Renal cortical epithelial cell (primary cell): ENCODE results near the gene CDC40. TPM values are rescaled to one million over a fixed set of nuclear protein-coding genes. Genes with fewer than 3 reads are reported as not detected.
"Not testable (repeated sequence)": the region's sequence is repeated elsewhere in the genome, so short reads cannot be mapped to it uniquely, and the experiment has no call there.

Source experiments
- DNase-seq: peaks from one replicate; pipeline ENCODE4 v3.0.0-alpha.2; 2011; ENCODE audit warnings: low read depth
- total RNA-seq: library from RNA; depleted of rRNA; stranded (reverse); fragments of >200 nt; gene quantifications from 2 replicates; pipeline ENCODE4 v1.2.3, GENCODE V29; 2014

Gene CDC40
- total RNA-seq, 1 donor from 2014 or later: 30.4 TPM

- DNase-seq: no peak
Measured at GRCh38 chr6:110270165-110270564, 89.9 kb downstream of the CDC40 start.

GRCh38 chr6:110271732-110272022, 91.5 kb downstream of the CDC40 start:
- DNase-seq: no peak

- not testable (repeated sequence) for DNase-seq
Measured at GRCh38 chr6:110272781-110273180, 92.6 kb downstream of the CDC40 start.

DNA sequence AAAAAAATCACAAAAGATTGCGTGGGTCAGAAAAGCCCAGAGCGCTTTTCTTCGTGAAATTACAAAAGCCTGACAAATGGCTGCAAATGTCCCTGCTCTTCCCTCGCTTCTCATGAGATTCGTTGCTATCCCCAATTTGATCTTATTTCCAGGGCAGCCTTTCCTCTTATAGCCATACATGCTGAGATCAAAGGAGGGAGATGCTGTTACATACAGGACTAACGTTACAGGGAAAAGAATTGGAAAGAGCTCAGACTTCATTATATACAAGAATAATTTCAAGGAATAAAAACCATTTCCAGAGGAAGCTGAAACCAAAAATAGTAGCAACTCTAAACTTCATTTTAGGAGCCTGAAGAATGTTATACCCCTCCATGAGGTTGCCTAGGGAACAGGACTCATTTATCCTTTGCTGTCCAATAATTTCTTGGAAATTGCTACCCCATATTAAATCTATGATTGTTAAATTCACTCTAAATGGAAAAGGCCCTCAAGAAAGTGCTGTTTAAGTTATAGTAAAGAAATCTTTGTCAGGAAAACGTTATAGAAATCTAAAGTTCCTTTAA, 97.0 kb downstream of the CDC40 start:
- DNase-seq: no peak

Other genes starting within 250 kb of the CDC40 start
- not detected in 2 replicates for gene GPR6, start 202.1 kb upstream of the CDC40 start, total RNA-seq
- gene WASF1, start 757 bp upstream of the CDC40 start, total RNA-seq: 8.0 and 22.8 TPM in 2 replicates
- 0.10 TPM in 1 of 2 replicates, not detected in the other for gene METTL24, start 177.9 kb downstream of the CDC40 start, total RNA-seq
- 4.8 and 7.3 TPM in 2 replicates for gene DDO, start 235.1 kb downstream of the CDC40 start, total RNA-seq